Measurements from ENCODE around the gene CD274.
"Not testable (repeated sequence)": the region's sequence is repeated elsewhere in the genome, so short reads cannot be mapped to it uniquely, and the experiment has no call there.

CD274 gene

DNA sequence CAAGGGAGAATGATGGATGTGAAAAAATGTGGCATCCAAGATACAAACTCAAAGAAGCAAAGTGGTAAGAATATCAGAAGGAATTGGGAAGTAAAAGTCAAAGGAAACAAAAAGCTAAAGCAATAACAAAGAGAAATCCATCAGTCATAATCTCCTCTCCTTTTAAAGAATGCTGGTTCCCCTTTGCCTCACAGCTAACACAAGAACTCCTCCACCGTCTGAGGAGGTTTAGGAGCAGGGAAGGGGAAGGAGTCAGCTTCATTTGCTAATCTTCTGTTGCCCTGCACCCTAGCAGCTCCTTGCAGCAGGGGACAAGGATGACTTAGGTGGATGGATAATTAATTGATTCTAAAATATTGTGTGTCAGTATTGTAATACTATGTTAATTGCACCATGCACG lies 16.4 kb downstream of the CD274 start:
- DNase-seq (ENCODE audit: low read depth), result no peak

DNA sequence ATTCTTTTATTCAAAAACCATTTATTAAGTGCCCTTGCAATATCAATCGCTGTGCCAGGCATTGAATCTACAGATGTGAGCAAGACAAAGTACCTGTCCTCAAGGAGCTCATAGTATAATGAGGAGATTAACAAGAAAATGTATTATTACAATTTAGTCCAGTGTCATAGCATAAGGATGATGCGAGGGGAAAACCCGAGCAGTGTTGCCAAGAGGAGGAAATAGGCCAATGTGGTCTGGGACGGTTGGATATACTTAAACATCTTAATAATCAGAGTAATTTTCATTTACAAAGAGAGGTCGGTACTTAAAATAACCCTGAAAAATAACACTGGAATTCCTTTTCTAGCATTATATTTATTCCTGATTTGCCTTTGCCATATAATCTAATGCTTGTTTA lies 18.5 kb downstream of the CD274 start:
- DNase-seq (ENCODE audit: low read depth), result no peak

DNA sequence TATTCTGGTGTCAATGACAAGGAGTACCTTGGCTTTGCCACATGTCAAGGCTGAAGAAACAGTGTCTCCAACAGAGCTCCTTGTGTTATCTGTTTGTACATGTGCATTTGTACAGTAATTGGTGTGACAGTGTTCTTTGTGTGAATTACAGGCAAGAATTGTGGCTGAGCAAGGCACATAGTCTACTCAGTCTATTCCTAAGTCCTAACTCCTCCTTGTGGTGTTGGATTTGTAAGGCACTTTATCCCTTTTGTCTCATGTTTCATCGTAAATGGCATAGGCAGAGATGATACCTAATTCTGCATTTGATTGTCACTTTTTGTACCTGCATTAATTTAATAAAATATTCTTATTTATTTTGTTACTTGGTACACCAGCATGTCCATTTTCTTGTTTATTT lies 19.8 kb downstream of the CD274 start:
- DNase-seq (ENCODE audit: low read depth), result no peak

DNA sequence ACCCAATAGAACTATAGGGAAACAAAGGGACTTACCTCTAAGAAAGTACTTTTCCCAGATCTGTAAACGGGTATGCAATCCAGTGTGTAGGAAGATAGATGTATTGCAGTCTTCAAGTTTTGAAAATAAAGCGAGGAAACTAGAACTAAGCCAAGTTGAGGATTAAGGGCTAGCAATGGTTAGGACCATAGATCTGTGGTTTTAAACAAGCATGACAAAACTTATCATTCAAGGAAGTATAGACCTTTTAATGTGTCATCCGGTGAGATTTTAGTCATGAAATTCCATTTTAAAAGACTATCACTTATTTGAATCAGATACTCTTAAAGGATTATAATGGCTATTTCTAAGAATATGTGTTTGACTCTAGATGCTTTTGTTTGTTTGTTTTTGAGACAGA lies 20.5 kb downstream of the CD274 start:
- no peak for DNase-seq (ENCODE audit: low read depth)

DNA sequence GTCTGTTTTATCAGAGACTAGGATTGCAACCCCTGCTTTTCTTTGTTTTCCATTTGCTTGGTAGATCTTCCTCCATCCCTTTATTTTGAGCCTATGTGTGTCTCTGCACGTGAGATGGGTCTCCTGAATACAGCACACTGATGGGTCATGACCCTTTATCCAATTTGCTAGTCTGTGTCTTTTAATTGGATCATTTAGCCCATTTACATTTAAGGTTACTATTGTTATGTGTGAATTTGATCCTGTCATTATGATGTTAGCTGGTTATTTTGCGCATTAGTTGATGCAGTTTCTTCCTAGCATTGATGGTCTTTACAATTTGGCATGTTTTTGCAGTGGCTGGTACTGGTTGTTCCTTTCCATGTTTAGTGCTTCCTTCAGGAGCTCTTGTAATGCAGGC lies 25.3 kb downstream of the CD274 start:
- not testable (repeated sequence) for DNase-seq (ENCODE audit: low read depth)

DNA sequence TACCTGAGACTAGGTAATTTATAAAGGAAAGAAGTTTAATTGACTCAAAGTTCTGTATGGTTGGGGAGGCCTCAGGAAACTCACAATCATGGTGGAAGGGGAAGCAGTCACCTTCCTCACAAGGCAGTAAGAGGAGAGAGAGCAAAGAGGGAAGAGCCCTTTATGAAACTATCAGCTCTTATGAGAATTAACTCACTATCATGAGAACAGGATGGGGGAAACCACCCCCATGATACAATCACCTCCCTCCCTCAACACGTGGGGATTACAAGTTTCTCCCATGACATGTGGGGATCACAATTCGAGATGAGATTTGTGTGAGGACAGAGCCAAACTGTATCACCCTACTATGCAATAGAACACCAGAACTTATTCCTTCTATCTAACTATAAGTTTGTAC lies 27.9 kb downstream of the CD274 start:
- no peak for DNase-seq (ENCODE audit: low read depth)

DNA sequence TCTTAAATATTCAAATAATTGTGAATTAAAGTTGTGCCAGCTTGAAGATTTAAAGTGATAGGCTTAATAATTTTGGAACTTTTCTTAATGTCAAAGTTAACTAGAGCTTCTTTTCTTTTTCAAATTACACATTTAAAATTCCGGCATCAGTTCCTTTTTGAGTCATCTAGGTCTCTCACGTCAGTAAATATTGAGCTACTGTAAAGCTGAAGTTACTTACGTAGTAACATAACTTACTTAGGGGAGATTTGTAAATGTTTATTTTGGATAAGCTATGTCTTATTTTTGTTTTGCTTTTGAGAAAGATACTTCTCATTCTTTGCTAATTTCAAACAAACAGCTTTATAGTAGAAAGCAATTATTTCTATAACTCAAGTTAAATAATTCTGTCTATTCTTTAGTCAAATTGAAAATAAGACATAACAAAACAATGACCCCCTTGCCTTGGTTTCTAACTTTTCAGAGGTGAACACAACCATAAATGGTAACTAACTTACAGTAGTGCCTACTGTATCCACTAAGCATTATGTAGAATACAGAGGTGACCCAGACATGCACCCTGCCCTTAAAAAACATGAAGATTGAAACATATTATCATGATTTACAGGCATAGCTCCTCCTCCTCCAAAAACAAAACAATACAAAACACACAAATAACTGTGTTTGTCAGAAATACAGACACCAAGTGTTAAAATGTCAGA lies 29.8 kb downstream of the CD274 start:
- DNase-seq (ENCODE audit: low read depth), result no peak

DNA sequence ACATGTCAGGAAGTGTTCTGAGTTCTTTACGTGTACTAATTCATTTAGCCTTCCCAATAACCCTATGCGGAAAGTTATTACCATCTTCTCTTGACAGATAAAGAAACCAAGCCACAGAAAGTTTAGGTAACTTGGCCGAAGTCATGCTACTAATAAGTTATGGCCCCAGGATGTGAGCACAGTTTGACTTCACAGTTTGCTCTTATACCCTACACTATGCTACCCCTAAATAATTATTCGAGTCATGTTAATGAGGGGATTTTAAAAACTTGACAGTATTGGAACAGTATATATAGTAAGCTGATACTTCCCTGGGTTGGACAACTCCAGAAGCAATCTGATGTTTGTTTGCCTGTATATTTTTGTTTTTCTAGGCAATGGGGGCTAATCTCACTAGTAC lies 30.6 kb downstream of the CD274 start:
- no peak for DNase-seq (ENCODE audit: low read depth)

DNA sequence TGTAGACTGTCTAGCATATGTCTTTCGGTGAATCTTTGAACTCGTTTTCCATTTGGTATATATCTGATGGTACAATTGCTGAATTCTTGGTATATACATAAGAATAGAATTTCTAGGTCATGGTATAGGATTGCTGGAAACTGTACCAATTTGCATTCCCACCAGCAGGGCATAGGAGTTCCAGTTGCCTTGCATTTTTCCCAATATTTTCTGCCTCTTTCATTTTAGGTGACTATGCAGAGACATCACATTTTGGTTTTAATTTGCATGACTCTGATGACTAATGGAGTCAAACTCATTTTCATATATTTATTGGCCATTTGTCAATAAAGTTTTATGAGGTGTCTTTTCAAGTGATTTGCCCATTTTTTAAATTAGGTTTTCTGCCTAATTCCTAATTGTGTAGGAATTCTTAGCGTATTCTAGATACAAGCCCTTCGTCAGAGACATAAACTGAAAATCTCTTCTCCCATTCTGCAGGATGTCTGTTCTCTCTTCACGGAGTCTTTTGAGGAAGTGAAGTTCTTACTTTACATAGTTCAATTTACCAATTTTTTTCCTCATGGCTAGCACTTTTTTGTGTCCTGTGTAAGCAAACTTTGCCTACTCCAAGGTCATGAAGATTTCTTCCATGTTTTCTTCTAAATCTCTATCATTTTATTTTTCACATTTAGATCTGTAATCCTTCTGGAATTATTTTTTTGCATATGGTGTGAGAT lies 31.1 kb downstream of the CD274 start:
- no peak for DNase-seq (ENCODE audit: low read depth)

DNA sequence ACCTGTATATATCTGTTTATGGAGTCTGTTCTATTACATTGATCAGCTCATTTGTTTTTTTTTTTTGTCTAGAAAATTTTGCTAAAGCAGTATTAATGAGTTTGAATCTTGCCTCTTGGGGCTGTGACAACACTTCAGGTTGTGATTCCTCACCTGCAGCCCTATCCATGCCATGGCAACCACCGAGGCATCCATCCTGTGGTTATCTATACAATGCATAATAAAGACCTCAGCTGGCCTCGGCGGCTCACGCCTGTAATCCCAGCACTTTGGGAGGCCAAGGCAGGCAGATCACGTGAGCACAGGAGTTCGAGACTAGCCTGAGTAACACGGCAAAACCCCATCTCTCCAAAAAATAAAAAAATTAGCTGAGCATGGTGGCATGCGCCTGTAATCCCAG lies 31.9 kb downstream of the CD274 start:
- DNase-seq (ENCODE audit: low read depth), result no peak

DNA sequence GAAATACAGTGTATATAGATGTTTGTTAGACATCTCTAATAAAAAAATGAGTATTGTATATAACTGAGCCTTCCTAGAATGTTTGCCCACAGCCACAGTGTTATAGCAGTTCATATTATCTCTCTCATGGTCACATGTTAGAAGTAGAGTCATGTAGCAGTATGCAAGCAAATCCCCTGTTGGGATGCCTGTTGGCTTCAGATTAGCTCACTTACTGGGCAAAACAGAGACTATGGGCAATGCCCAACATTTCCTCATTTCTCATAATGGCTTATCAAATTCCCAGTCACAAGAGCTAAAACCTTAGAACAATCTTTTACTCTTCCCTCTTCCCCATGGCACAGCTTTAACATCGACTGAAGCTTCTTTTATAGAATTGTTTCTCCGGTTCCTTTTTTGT lies 33.0 kb downstream of the CD274 start:
- DNase-seq (ENCODE audit: low read depth), result no peak

DNA sequence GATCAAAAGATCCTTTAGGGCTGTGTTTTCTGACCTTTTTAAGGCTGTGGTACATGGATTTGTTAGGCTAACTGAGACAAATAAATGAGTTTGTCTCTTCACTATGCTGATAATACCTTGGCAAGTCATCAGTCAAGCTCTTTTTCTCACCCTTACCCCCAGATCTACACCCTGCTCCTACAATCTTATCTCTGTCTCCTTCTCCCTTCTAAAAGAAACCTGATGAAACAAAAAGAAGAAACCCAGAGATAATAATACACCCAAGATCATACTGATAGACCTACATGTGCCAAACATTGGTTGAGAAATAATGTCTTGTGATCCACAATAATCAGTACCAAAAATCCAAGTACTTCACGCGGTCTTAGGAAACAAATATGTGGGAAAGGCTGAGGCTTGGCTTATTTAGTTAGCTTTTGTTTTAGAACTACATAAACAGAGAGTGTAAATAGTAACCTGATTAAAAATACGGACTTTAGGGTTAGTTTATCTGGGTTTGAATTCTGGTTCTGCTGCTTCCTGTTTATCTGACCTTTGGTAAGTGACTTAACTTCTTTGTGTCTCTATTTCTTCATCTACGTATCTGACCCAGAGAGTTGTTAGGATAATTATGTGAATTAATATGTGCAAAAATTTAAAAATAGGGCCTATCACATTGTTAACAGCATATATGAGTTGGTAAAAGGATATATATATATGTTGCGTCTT lies 35.2 kb downstream of the CD274 start:
- DNase-seq (ENCODE audit: low read depth), result no peak

DNA sequence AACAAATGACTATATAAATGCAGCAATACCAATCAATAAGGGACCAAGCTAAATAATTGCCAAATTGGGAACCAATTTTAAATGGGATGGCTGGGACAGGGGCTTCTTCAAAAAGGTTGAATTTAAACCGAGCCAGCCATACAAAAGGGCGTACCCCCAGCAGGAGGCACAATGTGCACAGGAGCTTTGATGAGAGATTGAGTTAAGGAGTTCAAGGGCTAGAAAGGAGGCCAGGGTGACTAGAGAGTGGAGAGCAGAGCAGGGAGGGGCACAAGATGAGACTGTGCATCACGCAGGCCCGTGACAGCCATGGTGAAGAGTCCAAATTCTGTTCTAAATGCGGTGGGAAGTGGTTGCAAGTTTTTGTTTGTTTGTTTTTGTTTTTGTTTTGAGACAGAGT lies 36.6 kb downstream of the CD274 start:
- DNase-seq (ENCODE audit: low read depth), result no peak

DNA sequence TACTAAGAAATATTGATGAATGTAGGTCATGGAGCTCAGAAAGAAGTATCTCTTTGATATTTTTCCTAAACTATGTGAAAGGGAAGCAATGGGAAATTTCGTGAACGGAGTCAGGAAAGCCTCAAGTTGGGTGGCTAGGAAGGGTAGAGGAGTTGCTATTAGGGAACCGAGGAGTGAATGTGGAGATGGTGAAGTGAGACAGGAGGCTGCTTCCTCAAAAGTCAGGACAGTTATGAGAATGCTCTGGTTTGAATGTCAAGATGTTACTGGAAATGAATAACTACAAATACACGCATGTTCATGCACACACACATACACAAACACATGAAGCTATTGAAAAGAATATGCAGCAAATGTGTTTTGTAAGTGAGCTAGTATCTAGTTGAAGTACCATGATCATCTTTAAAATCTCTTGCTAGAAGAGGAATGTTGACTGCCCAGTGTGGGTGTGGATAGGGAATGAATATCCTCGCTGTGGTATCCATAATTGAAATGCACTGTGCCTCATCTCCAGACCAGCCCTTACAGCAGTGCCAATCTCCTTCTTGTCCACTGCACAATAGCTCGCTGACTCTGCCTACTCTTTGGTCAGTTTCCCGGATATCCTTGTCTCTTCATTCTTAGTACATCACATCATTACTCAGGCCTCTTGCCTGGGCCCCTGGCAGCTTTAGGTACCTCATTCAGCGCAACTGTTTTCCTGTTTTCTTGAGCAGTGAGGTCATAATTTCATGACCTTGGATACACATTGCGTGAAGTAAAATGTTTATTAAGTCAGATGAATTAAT lies 38.1 kb downstream of the CD274 start:
- no peak for DNase-seq (ENCODE audit: low read depth)

DNA sequence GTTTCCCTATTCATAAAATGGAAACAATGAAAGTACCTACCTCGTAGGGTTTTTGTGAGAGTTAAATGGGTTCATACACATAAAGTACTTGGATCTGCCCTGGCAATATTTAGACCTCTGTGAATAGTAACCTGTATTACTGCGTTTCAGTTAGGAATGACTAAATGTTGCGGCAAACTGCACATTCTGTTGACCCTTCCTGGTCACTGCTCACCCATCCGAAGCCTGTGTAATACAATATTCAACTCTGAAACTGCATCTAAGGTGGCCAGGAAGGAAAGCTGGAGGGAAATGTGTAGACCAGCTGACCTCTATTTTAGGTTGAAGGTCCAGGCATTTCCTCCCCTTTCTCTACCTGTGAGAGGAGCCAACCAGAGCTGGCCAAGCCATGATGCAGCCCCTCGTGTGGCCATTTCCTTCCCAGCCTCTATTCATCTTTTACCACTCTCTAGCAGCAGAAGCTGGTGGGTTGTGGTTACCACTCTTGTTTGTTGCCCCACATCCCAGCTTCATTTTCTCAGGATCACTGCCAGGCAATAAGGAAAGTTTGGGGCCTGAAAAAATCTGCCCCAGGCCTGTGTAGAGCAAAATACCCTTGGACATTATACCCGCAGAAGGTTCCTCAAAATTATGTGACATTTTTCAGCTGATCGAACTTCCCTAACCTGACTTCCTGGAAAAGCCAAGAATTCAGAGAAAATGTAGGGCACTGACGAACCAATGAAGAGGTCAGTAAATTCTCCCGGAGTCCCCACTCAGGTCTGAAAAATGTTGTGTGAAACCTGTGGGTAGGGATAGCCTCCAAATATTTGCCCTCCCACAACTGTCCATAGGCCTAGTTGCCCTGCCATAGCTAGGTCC lies 39.5 kb downstream of the CD274 start:
- DNase-seq (ENCODE audit: low read depth), result no peak

DNA sequence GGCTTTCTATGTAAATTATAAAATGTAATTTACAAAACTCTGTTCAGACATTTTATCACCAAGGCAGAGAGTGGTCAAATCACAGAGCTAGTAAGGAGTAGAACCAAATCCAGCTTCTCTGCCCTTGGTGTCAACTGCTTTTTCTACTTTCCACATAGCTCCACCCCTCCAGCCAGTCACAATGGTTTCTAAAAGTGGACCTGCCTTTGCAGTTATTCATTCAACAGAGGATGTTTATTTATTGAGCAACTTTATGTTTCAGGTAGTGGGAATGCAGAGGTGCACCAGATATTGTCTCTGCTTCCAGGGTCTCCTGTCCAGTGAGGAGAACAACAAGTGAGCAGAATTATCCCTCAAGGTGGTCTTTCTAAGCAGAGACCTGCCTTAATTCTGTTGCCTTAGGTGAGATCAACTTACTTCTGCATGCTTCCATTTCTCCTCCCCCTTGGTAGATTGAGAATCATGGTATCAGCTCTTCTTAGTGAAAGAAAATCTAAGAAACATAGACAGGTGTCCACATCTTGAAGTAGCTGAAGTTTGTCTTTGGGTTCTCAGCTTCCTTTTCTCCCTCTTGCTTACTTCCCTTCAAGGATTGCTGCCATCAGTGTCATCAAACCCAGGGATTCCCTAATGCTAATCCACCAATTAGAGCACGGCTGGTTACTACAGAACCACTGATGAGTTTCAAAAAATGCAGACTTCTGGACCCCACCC lies 42.8 kb downstream of the CD274 start:
- no peak for DNase-seq (ENCODE audit: low read depth)

DNA sequence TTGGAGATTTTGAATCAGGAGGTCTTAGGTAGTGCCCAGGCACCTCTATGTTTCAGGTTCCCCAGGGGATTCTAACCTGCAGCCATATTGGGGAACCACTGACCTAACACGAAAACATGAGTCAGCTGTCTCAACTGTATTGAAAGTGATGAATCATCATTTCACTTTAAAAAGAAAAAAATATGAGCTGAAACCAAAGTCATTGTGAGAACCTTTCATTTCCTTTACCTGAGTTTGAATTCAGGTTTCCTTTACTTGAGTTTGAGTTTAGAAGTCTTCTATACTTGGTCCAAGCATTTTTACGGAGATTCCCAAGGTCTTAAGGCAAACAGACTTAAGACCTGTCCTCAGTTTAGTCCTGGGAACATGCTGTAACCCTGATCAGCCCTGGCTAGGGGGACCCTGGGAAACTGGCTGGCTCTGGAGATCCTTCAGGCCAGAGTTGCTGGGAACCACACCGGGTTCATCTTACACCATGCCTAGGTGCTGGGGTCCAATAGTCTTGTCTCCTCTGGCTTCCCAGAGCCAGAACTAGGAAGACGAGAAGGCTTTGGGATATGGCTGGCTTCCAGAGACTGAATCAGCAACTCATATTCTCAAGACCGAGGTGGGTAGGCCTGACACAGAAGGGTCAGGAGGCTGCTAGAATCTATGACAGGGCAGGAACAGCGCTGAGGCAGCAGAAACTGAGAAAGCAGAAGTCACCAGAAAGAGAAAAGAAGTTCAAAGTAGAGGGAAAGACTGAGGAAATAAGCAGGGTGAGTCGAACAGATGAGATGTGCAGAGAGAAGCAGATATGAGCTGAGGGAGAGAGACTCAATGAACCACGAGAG lies 43.6 kb downstream of the CD274 start:
- DNase-seq (ENCODE audit: low read depth), result no peak

DNA sequence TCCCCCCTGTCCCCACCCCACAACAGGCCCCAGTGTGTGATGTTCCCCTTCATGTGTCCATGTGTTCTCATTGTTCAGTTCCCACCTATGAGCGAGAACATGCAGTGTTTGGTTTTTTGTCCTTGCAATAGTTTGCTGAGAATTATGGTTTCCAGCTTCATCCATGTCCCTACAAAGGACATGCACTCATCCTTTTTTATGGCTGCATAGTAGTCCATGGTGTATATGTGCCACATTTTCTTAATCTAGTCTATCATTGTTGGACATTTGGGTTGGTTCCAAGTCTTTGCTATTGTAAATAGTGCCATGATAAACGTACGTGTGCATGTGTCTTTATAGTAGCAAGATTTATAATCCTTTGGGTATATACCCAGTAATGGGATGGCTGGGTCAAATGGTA lies 44.4 kb downstream of the CD274 start:
- not testable (repeated sequence) for DNase-seq (ENCODE audit: low read depth)

DNA sequence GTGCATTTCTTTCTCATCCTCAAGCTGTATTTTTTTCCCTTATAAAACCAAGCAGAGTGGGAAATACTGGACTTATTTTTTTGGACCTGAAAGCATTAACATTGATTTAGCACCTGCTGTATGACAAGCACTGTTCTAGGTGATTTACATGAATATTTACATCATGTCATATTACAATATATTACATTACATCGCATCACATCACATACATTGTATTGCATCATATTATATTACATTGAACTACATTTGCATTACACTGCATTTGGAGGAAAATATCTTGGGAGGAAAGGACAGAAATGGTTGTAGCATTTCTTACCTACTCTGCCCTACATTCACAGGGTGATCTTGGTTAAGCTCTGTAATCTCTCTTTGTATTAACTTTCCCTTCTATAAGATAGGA lies 48.8 kb downstream of the CD274 start:
- DNase-seq (ENCODE audit: low read depth), result no peak

DNA sequence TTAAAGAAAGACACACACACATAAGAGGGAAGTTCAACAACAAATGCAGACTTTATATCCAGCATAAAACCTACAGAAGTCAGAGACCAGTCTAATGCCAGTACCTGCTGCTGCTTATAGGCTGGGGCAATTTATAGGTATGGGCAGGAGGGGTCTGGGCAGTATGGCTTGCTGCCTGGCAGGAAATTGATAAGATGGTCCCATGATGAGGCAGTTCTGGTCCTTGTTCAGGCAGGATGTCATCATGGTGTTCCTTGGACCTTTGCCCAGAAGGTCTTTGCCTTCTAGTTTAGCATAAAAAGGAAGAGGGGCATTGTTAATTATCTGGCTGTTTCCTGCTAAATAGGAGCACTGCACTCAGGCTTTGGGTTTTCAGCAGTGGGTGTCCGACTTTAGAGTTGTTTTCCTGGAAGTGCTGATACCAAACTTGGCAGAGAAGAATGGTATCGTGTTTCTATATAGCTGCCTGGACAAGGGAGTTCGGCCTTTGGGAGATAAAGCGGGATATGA lies 49.6 kb downstream of the CD274 start:
- DNase-seq (ENCODE audit: low read depth), result no peak

Data from stimulated activated CD8-positive, alpha-beta memory T cell treated with anti-CD3 and anti-CD28 coated beads, Interleukin-15, amount 100 ng/mL, for 1 hour (primary cell).